Naive thymus-derived CD8-positive, alpha-beta T cell (primary cell): ENCODE data around the gene BICC1. TPM values are rescaled to one million over a fixed set of nuclear protein-coding genes. Genes with fewer than 3 reads are reported as not detected.

ENCODE experiments used
- ATAC-seq, 2 donors: fragments of 150-1000 bp; cut with Tn5 transposase in 1 of 2; sonication (Bioruptor Pico), chemical (Tn5 transposase) in 1 of 2; 1 replicate in 1 of 2; 2 replicates in 1 of 2; pipeline ENCODE4 v1.10.0; 2021; ENCODE audit warnings: mild to moderate bottlenecking in 2 of 2, moderate library complexity in 2 of 2
- POLR2A ChIA-PET: fragments of 350-600 bp; sonication (Branson Sonifier 250); formaldehyde crosslinking; loops from one replicate; lab custom pipeline; 2021; ENCODE audit warnings: antibody characterized with exemption; lab: Charles Lee
- DNase-seq, 10 donors: peaks; one replicate each; pipeline versions ENCODE4 v3.0.0 to v3.0.0-alpha.2; 2020 to 2022
- H3K27ac Mint-ChIP-seq, 10 donors: one replicate each; pipeline ENCODE4 v1.8.0; 2020 to 2022; ENCODE audit warnings: mild to moderate bottlenecking in 10 of 10, mixed read lengths in 10 of 10, moderate library complexity in 4 of 10, inconsistent platforms in 1 of 10
- H3K27me3 Mint-ChIP-seq, 5 donors: one replicate each; pipeline ENCODE4 v1.8.0; 2021 to 2022; ENCODE audit warnings: mixed read lengths in 5 of 5
- H3K36me3 Mint-ChIP-seq, 3 donors: one replicate each; pipeline ENCODE4 v1.8.0; 2020 to 2022; ENCODE audit warnings: mixed read lengths in 3 of 3, mild to moderate bottlenecking in 2 of 3, inconsistent platforms in 1 of 3
- H3K4me1 Mint-ChIP-seq, 4 donors: one replicate each; pipeline ENCODE4 v1.8.0; 2021 to 2022; ENCODE audit warnings: mixed read lengths in 4 of 4
- H3K4me3 Mint-ChIP-seq, 10 donors: one replicate each; pipeline ENCODE4 v1.8.0; 2020 to 2022; ENCODE audit warnings: mild to moderate bottlenecking in 10 of 10, mixed read lengths in 10 of 10, moderate library complexity in 6 of 10, inconsistent platforms in 1 of 10
- H3K9me3 Mint-ChIP-seq, 9 donors: one replicate each; pipeline ENCODE4 v1.8.0; 2020 to 2022; ENCODE audit warnings: mixed read lengths in 9 of 9, mild to moderate bottlenecking in 3 of 9, inconsistent platforms in 1 of 9, moderate library complexity in 1 of 9
- polyA plus RNA-seq, 3 donors: library from polyadenylated mRNA; unstranded; fragments of 300-500 nt; fragmentation: Illumina TruSeq; gene quantifications; one replicate each; pipeline ENCODE4 v1.2.3, GENCODE V29; 2021
- total RNA-seq, 8 experiments: library from RNA in 2 of 8; stranded (reverse) in 2 of 8; gene quantifications; one replicate each; pipeline ENCODE4 v1.2.3 and lab custom pipeline; 2021 to 2026

Gene BICC1
- total and polyA plus RNA-seq, 5 experiments from 2014 or later: not detected

DNA sequence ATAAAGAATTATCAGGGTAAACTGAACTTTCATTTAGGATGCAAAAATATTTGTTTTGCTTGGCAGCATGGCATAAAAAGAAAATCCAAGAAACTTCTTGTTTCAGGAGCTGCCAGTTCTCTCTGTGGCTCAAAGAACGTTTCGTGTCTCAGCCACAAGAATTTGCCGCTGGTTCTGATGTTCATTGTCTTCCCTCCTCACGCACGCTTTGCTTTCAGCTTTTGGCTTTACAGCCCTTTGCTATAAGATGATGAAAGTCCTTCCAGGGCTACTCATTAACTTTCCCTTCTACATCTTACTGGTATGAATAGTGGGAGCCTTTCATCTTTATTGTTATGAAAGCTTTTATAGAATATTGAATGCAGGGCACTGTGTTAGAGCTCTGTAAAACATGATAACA lies 124.7 kb downstream of the BICC1 start:
- Mint-ChIP-seq H3K27me3 (peaks cover 4 to 11% (median 5%) of the 10 kb centered on the region in 5 donors), H3K27ac (no peak overlapping the region), H3K4me1 (no peaks in the 10 kb centered on the region), H3K36me3 (no peaks in the 10 kb centered on the region), H3K4me3 (no peak overlapping the region), H3K9me3 (no peaks in the 10 kb centered on the region)
- ATAC-seq: no peak
- DNase-seq: no peak
- POLR2A ChIA-PET: no interaction called here

GRCh38 chr10:58638388-58638787 lies 125.7 kb downstream of the BICC1 start:
- H3K36me3 Mint-ChIP-seq: no peaks in the 10 kb centered on the region
- peaks cover 5 to 14% (median 6%) of the 10 kb centered on the region in 5 donors for H3K27me3 Mint-ChIP-seq
- ATAC-seq: no peak
- H3K27ac Mint-ChIP-seq: no peak overlapping the region
- no peaks in the 10 kb centered on the region for H3K4me1 Mint-ChIP-seq
- H3K4me3 Mint-ChIP-seq: no peak overlapping the region
- no peaks in the 10 kb centered on the region for H3K9me3 Mint-ChIP-seq
- POLR2A ChIA-PET: no interaction called here
- no peak for DNase-seq

- no peaks in the 10 kb centered on the region for H3K4me1 Mint-ChIP-seq
- no peak for ATAC-seq
- DNase-seq: no peak
- no peaks in the 10 kb centered on the region for H3K36me3 Mint-ChIP-seq
- H3K27me3 Mint-ChIP-seq: peaks cover 0 to 14% (median 4%) of the 10 kb centered on the region in 5 donors
- POLR2A ChIA-PET: no interaction called here
- no peak overlapping the region for H3K27ac Mint-ChIP-seq
- no peak overlapping the region for H3K4me3 Mint-ChIP-seq
- no peaks in the 10 kb centered on the region for H3K9me3 Mint-ChIP-seq
These were observed 128.4 kb downstream of the BICC1 start for GRCh38 chr10:58641095-58641531.

DNA sequence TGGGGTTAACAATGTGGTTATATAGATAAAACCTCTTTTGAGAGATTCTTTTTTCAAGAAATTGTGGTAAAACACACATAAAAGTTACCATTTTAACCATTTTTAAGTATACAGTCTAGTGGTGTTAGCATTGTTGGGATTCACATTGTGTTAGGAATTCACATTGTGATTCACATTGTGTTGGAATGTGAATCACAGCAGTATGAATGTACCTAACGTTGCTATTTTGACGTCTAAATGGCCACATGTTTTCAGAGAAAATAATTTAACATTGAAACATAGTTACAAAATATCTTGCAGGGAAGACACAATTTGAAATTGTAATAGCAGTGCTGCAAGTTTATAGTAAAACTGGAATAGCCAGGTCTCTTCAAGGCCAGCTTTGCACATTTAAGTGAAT lies 129.0 kb downstream of the BICC1 start:
- no peaks in the 10 kb centered on the region for H3K9me3 Mint-ChIP-seq
- H3K36me3 Mint-ChIP-seq: no peaks in the 10 kb centered on the region
- no peak overlapping the region for H3K4me3 Mint-ChIP-seq
- peaks cover 0 to 14% (median 4%) of the 10 kb centered on the region in 5 donors for H3K27me3 Mint-ChIP-seq
- POLR2A ChIA-PET: no interaction called here
- H3K4me1 Mint-ChIP-seq: no peaks in the 10 kb centered on the region
- no peak for ATAC-seq
- H3K27ac Mint-ChIP-seq: no peak overlapping the region
- DNase-seq: no peak

DNA sequence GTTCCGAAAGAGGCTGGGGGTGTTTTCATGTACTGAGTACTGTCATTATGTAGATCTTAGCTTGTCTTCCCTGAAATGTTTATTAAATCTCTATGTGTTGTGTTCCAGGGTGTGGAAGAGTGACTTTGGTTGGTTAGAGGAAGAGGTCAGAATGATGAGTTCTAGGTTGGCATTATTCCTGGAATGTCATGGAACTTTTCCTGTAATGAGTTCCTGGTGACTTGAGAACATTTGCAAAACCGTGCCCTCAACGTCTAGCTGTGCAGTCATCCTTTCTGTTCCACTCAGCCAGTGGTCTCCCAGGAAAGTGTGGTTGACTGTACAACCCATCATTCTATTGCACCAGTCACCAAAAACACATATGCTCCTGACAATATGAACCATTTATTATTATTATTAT lies 129.6 kb downstream of the BICC1 start:
- POLR2A ChIA-PET: no interaction called here
- no peaks in the 10 kb centered on the region for H3K4me1 Mint-ChIP-seq
- H3K4me3 Mint-ChIP-seq: no peak overlapping the region
- H3K36me3 Mint-ChIP-seq: no peaks in the 10 kb centered on the region
- no peaks in the 10 kb centered on the region for H3K9me3 Mint-ChIP-seq
- H3K27ac Mint-ChIP-seq: no peak overlapping the region
- DNase-seq (no peak), ATAC-seq (no peak)
- H3K27me3 Mint-ChIP-seq: peaks cover 0 to 14% (median 4%) of the 10 kb centered on the region in 5 donors

GRCh38 chr10:58642916-58643428 lies 130.3 kb downstream of the BICC1 start:
- no peak for ATAC-seq
- H3K36me3 Mint-ChIP-seq: no peaks in the 10 kb centered on the region
- no peak overlapping the region for H3K27ac Mint-ChIP-seq
- H3K27me3 Mint-ChIP-seq: peaks cover 0 to 14% (median 4%) of the 10 kb centered on the region in 5 donors
- no peak for DNase-seq
- no peak overlapping the region for H3K4me3 Mint-ChIP-seq
- no peaks in the 10 kb centered on the region for H3K4me1 Mint-ChIP-seq
- POLR2A ChIA-PET: no interaction called here
- H3K9me3 Mint-ChIP-seq: no peaks in the 10 kb centered on the region

GRCh38 chr10:58644311-58644710 lies 131.6 kb downstream of the BICC1 start:
- ATAC-seq (no peak), DNase-seq (no peak)
- Mint-ChIP-seq H3K36me3 (no peaks in the 10 kb centered on the region), H3K4me1 (no peaks in the 10 kb centered on the region), H3K27me3 (peaks cover 0 to 14% (median 4%) of the 10 kb centered on the region in 5 donors), H3K27ac (no peak overlapping the region), H3K4me3 (no peak overlapping the region), H3K9me3 (no peaks in the 10 kb centered on the region)
- POLR2A ChIA-PET: no interaction called here

GRCh38 chr10:58645416-58646146 lies 132.9 kb downstream of the BICC1 start:
- Mint-ChIP-seq H3K4me1 (no peaks in the 10 kb centered on the region), H3K9me3 (no peaks in the 10 kb centered on the region), H3K27ac (no peak overlapping the region), H3K4me3 (no peak overlapping the region), H3K27me3 (peaks cover 0 to 14% (median 4%) of the 10 kb centered on the region in 5 donors), H3K36me3 (no peaks in the 10 kb centered on the region)
- POLR2A ChIA-PET: no interaction called here
- no peak for ATAC-seq
- DNase-seq: no peak

GRCh38 chr10:58647376-58648112 lies 134.9 kb downstream of the BICC1 start:
- Mint-ChIP-seq H3K27me3 (peaks cover 0 to 6% (median 0%) of the 10 kb centered on the region in 5 donors), H3K36me3 (no peaks in the 10 kb centered on the region), H3K4me1 (peaks cover 0 to 2% (median 0%) of the 10 kb centered on the region in 4 donors), H3K27ac (no peak overlapping the region), H3K9me3 (no peaks in the 10 kb centered on the region), H3K4me3 (no peak overlapping the region)
- ATAC-seq (no peak), DNase-seq (no peak)
- POLR2A ChIA-PET: no interaction called here

- ATAC-seq (no peak), DNase-seq (no peak)
- Mint-ChIP-seq H3K4me3 (no peak overlapping the region), H3K27me3 (peaks cover 0 to 6% (median 0%) of the 10 kb centered on the region in 5 donors), H3K36me3 (no peaks in the 10 kb centered on the region), H3K27ac (no peak overlapping the region), H3K4me1 (peaks cover 0 to 2% (median 0%) of the 10 kb centered on the region in 4 donors), H3K9me3 (peaks cover 0 to 3% (median 0%) of the 10 kb centered on the region in 9 donors)
- POLR2A ChIA-PET: no interaction called here
These were observed 135.5 kb downstream of the BICC1 start for GRCh38 chr10:58648131-58648530.

DNA sequence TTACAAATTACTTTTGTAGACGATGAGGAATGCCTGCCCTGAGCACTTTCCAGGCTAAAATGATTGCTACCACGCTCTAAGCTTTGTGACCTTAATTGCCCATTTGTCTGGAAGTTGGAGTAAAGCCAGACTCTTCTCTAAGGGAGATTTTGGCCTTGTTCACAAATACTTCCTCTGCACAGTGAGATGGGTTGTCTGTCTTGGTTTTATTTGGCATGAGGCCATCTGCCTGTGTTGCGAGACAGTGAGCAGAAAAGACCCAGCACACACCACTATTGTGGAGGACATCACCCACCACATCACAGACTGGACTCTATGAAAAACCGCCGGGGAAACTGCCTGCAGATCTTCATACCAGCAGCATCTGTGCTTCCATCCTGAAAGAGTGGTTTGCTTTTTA lies 138.4 kb downstream of the BICC1 start:
- Mint-ChIP-seq H3K4me3 (no peak overlapping the region), H3K36me3 (no peaks in the 10 kb centered on the region), H3K27me3 (peaks cover 0 to 6% (median 0%) of the 10 kb centered on the region in 5 donors), H3K4me1 (peaks cover 0 to 2% (median 0%) of the 10 kb centered on the region in 4 donors), H3K9me3 (peaks cover 0 to 3% (median 0%) of the 10 kb centered on the region in 9 donors), H3K27ac (no peak overlapping the region)
- POLR2A ChIA-PET: no interaction called here
- DNase-seq (no peak), ATAC-seq (no peak)

GRCh38 chr10:58651742-58652141 lies 139.1 kb downstream of the BICC1 start:
- POLR2A ChIA-PET: no interaction called here
- no peaks in the 10 kb centered on the region for H3K36me3 Mint-ChIP-seq
- H3K27ac Mint-ChIP-seq: no peak overlapping the region
- no peak for ATAC-seq
- no peak overlapping the region for H3K4me3 Mint-ChIP-seq
- H3K9me3 Mint-ChIP-seq: peaks cover 0 to 5% (median 2%) of the 10 kb centered on the region in 9 donors
- H3K4me1 Mint-ChIP-seq: peaks cover 0 to 2% (median 0%) of the 10 kb centered on the region in 4 donors
- no peak for DNase-seq
- H3K27me3 Mint-ChIP-seq: peaks cover 0 to 6% (median 0%) of the 10 kb centered on the region in 5 donors

DNA sequence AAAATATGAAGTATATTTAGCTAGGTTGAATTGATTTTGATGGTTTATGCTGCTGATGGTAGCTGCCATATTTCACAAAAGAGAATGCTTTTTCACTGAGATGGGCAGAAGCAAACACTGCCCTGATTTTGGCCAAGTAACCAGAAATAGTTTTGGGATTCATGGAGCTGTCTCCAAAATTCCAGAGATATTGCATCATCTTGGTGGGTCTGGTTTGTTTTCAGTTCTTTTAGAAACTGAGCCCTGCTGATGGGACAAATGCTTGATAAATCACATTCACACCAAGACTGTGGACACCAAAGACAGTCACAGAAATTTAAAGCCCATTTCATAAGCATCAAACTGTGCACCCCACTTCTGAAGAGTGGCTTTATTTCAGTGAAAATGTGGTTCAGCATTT lies 140.5 kb downstream of the BICC1 start:
- Mint-ChIP-seq H3K9me3 (peaks cover 0 to 12% (median 3%) of the 10 kb centered on the region in 9 donors), H3K27ac (no peak overlapping the region), H3K36me3 (no peaks in the 10 kb centered on the region), H3K27me3 (peaks cover 0 to 6% (median 0%) of the 10 kb centered on the region in 5 donors), H3K4me3 (no peak overlapping the region), H3K4me1 (peaks cover 0 to 2% (median 0%) of the 10 kb centered on the region in 4 donors)
- DNase-seq (no peak), ATAC-seq (no peak)
- POLR2A ChIA-PET: no interaction called here
